CD4-positive, alpha-beta T cell treated with Interleukin-6 at 100 ng/mL for 8 hours (primary cell): ENCODE data around the gene DNAAF5.
A peak's percentile ranks its signal among the peaks of the same experiment; 100 is the strongest.

ENCODE experiments used
- DNase-seq: peaks from one replicate; pipeline ENCODE4 v3.0.0-alpha.2; 2020; ENCODE audit warnings: mixed read lengths, low spot score

The DNAAF5 gene

DNA sequence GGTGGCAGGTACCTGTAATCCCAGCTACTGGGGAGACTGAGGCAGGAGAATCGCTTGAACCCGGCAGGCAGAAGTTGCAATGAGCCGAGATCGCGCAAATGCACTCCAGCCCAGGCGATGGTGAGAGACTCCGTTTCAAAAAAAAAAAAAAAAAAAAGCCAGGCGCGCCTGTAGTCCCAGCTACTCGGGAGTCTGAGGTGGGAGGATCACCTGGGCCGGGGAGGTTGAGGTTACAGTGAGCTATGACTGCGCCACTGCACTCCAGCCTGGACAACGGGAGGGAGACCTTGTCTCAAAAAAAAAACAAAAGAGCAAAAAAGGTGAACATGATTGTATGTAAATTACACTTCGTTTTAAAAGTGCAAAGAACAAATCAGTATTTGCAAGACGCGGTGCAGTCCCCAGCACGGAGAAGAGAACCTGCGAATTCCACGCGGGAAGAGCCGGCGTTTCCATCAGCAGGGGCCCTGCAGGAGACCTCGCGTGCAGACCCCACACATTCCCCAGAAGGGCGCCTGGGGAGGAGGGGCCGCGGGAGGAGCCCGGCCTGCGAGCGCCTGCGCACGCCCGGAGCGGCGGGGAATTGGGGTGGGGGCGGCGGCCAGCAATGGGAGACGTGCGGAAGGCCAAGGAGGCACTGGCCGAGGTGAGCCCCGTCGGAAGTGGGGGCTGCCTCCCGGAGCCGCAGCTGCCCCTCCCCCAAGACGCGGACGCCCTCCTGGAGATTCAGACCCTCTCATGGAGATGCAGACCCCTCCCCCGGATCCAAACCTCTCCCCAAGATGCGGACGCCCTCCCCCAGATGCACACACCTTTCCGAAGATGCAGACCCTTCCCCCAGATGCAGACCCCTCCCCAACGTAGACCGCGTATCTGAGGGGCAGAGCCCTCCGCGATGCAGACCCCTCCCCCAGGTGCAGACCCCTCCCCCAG lies 89.1 kb downstream of the DNAAF5 start:
- DNase-seq, result no peak

DNA sequence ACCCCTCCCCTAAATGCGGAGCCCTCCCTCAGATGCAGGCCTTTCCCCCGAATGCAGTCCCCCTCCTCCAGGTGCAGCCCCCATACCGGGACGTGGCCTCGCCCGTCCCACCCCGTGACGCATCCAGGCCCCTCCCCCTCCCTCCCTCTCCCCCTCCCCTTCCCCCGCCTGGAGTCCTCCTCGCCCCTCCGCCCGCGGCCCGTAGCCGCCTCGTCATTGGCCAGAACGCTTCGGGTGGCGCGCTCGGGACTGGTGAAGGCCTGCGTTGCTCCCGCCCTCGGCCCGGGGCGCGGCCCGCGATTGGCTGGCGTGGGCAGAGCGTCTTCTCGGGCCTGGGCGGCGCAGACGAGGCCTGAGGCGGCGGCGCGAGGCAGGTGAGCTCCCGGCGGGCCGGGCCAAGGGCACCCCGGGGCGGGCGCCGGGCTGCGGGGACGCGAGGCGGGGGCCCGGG lies 89.8 kb downstream of the DNAAF5 start:
- DNase-seq, result peak; percentile 98

DNA sequence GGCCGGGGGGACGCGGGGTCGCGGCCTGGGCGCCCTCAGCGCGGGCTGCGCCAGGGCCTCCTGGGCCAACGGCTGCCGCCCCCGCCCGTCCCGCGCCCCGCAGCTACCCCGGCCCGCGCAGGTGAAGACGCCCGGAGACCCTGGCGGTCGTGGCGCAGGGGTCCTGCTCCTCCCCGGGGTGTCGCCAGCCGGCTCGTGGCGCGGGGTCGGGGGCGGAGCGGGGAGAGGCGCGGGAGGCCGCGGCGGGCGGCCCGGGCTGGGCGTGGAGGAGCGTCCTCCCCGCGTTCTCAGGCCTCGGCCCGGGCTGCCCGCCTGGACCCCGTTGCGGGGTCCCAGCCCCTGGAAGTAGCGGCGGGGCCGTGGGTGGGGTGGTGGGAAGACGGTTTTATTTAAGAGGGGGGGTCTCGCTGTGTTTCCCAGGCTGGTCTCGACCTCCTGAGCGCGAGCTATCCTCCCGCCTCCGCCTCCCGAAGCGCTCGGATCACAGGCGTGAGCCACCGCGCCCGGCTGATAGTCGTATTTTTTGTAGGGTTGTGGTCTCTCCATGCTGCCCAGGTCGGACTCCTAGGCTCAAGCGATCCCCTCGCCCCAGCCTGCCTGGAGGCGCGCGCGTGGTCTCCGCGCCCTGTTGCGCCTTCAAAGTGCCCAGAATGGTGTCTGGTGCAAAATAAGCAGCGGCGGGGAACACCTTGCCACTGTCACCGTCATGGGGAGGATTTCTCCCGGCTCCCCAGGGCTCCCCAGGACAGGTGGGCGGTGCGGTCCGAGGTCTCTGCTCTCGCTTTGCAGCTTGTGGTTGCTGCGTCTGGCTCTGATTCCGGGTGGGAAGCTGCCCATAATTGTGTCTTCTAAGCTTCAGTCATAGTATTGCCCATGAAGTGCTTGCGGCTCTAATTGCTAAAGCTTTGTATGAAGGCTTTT lies 90.5 kb downstream of the DNAAF5 start:
- DNase-seq, result no peak

DNA sequence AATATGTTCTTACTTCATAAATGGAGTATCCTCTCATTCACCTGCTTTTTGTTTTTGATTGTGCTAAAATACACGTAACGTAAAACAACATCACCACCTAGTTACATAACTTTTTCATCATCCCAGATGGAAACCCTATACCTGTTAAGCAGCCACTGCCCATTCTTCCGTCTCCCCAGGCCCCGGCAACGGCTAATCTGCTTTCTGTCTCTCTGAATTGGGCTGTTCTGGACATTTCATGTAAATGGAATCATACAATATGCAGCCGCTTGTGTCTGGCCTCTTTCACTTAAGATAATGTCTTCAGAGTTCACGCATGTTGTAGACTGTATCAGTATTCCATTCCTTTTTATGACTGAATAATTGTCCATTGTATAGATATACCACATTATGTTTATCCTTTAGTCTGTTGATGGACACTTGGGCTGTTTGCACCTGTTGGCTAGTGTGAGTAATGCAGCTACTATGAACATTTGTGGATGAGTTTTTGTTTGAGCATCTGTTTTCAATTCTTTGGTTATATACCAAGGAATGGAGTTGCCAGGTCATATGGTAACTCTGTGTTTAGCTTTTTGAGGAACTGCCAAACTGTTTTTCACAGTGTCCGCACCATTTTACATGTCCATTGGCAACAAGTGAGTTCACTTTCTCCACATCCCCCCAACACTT lies 91.7 kb downstream of the DNAAF5 start:
- DNase-seq, result no peak

DNA sequence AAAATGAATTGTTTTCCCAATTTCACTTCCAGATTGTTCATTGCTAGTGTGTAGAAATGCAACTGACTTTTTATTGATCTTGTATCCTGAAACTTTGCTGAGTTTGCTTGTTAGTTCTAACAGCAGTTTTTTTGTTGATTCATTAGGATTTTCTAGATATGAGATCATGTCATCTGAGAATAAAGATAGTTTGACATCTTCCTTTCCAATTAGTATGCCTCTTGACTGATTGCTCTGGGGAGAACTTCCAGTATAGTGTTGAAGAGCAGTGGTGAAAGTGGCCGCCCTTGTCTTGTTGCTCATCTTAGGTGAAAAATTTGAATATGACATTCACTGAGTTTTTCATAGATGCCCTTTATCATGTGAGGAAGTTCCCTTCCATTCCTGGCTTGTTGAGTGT lies 93.8 kb downstream of the DNAAF5 start:
- no peak for DNase-seq

DNA sequence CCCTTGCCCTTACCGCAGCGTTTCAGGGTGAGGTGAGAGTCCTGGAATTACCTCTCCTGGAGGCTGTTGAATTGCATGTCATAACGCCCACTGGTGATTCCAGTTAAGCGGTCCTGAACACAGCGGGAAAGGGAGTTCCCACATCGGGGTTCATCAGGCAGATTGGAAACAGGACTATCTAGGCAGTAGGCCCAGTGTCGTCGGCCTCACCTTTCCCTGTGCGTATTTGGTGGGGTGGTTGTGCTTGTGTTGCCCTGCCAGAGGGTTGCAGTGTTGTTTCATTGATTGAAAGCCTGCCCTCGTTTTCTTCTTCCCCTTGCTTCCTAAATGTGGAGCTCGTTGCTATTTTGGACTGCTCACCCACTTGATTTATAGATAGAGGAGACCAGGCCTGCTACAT lies 95.2 kb downstream of the DNAAF5 start:
- DNase-seq, result no peak

DNA sequence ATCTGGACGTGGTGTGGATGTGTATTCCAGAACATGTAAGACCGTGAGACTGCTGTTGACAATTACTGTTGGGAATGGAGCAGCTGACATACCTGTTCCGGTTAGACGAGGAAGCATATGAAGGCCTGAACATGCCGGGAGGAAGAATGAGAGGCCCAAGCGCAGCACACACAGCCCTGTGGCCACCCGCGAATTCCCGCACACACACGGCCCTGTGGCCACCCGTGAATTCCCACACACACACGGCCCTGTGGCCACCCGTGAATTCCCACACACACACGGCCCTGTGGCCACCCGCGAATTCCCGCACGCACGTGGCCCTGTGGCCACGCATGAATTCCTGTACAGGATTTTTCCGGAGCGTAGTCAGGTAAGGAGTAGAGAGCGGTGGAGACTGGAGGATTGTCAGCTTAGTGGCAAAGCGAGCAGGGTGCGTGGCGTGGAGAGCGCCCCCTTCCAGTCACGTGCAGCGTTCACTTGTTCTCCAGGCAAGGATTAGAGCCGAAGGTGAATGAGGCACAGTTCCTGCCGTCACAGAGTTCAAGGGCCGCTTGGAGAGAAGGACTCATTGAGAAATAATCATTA lies 96.3 kb downstream of the DNAAF5 start:
- DNase-seq, result no peak

DNA sequence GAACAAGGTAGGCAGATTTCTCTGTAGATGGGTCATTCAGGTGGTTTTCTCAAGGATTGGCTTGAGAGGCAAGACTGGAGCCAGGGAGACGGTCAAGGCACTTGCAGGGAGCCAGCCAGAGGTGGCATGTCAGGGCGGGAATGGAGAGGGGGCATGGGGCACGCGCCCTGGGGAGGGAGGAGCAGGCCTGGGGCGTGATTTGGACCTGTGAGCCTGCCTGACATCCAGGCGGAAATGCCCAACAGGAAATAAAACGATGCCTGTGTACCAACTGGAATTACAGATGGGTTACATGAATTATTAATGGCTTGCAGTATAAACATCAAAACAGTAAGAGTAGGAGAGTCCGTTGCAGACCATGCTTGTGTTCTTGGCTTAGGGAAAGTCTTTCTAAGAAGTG lies 97.2 kb downstream of the DNAAF5 start:
- DNase-seq, result no peak

DNA sequence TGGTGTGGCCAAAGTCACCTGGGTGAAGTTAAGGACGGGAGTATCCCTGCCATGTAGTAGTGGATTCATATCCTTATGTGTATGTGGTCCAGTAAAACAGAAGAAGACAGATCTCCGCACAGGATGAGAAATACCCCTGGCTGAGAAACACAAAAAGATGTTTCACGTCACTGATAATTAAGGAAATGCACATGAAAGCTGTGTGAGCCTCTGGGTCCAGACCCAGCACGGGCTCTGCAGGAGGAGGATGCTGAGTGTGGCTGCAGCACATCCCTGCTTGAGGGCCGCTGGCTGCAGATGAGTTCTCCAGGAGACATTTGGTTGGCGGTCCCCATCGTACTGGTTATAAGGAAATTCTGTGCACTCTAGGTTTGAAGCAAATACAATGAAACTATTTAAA lies 97.6 kb downstream of the DNAAF5 start:
- DNase-seq, result no peak

DNA sequence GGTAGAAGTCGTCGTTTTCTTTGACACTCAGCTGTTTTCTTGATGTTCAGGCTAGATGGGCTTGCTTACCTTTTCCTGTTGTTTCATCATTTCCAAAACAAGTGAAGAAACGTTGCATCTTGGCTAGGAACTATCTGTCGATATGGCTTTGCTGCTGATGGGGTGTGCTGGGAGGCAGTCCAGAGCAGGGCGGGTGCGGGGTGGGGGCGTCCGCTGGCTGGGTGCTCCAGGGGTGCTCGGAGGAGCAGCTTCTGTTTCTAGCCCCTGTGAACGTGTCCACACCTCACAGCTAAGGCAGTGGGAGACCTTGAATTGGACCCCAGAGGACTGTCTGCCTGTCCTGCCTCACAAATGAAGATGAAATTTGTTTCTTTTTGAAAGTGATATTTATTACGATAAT lies 98.2 kb downstream of the DNAAF5 start:
- no peak for DNase-seq

DNA sequence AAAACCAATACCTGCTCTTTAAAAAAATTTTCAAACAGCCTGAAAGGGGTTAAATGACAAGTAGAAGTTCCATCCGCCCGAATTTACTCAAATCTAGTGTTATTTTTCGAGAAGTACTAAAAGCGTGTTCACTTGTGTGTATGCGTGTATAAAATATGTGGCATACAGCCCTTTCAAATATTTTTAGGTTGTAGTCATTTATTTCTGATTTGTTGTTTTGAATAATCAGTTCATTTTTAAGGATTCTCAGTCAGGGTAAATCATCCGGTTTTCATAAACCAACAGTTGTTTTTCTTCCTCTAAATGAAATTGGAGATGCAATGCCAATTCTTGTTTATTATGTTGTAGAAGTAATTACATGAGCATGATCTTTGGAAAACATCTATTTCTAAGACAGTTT lies 98.9 kb downstream of the DNAAF5 start:
- DNase-seq, result no peak

DNA sequence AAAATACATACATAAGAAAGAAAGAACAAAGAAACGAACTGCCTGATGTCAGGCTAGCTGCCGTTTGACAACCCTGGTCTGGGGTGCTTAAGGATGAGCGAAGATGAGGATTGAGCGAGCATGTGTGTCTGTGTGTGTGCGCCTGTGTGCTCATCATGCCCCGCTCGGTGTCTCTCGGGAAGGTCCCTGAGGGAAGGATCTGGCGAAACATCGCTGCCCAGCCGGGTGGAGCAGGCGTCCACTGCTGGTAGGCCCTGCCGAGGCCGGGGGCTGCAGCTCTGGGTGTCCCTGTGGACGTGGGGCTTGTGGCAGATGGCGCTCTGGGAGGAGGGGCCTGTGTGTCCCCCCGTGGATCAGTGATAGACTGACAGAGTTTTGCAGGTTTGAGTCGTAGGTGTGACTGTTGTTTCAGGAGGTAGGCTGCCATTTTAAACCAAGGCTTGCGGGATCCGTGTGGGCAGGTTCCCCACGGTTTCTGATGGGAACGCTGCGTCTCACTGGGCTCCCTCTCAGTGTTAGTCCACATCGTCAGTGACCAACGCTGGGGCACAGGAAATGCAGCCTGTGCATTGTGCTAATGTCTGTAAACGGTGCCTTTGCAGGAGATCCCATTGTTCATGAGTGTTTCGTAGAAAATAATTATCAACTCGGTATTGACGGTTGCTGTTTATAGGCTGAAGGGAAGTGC lies 99.9 kb downstream of the DNAAF5 start:
- no peak for DNase-seq

DNA sequence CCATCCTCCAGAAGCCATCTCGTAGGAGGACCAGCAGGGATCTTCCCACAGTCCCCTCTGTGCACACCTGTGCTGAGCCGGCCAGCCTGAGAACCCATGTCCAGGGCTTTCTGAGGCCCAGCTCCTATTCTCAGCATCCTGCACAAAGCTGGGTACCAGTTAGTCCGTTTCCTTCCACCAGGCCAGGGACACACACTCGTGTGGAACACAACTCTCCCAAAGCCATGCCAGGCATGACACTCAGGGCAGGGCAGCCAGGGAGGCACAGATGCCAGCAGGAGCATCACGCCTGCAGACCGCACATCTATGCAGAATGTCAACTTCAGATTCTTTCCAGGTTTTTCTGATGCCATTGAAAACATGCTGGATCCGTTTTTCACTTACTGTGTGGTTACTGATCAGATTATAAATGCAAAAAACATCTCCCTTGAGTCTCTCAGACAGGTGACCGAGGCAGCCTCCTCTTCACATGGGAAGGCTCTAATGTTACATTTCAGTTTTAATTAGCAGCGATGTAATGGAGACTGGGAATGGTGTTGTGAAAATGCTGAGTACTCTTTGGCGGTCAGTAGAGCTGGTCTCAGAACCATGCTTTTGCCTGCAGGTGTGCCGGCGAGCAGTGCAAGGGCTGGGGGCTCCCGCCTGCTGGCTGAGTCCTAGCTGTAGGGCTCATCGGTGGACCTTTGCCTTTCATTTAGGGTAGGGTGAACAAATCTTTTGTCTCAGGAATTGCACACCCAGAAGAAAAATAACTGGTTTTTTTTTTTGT lies 102.5 kb downstream of the DNAAF5 start:
- DNase-seq, result no peak

DNA sequence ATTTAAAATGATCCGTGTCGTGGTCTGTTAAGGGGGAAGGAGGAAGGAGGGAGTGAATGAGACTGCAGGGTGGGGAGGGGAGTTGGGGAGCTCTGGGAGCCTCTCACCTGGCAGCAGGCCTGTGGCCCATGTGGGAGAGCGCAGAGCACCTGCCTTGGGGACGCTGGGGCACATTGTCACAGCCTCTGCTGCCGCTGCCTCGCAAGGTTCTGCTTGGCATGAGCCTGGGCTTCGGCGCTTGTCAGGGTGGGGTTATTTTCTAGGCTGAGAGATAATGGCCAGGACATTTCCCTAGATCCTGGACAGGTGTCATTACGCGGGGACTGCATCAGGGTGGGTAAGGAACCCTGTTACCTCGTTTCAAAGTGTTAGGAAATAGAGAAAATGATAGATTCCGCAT lies 103.6 kb downstream of the DNAAF5 start:
- no peak for DNase-seq

DNA sequence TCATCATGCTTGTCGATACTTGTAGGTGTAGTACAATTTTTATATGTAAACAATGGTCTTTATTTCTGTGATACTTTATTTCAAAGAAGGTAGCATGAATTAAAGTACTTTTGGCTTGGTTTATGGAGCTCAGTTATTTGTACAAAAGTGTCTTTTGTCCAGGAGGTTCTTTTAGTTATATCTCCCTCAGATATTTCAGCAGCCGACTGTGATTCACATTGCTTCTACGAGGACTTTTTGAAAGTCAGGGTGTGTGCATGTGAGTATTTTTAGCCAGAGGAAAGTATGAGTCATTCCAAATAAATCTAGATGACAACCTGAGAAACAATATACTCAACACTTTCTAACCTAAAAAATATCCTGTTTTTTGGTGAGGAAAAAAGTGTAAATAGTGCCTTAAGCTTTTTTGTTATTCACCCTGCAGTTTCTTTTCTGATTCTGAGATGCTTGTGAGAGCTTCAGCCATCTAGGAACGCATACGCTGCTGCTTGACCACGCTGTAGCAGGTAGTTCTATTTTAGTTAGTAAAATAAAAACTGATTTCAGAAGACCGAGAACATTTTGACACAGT lies 105.2 kb downstream of the DNAAF5 start:
- DNase-seq, result peak; percentile 58

DNA sequence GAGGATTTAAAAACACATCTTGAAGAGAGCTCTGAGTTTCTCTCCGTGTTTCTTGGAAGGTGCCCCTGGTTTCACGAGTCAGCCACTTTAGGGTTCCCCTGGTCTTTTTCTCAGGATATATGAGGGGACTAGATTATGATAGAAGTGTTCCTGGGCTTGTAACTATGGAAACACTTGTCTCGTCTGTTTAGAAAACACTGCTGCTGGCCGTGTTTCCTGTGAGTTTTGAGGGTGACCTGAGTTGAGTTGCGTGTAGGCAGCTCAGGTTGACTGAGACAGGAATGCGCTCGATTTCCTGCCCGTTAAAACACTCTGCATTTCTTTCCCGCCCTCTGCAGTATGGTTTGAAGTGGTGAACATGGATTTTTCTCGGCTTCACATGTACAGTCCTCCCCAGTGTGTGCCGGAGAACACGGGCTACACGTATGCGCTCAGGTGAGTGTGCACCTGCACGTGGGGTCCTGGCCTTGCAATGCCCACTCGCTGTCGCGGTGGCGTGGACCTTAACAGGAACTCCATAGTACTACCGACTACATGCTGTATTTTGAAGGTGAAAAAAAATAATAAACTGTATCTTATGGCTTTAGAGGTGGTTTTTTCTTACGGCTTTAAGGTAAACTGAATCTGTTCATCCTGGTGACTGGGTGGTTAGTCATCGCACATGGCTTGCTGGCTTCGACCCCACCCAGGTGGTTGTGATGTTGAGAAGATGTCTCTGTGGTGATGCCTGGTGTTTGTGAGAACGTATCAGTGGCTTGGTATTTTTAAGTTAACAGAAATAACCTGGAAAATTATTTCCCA lies 105.9 kb downstream of the DNAAF5 start, which contains the start of gene SUN1:
Gene SUN1 (plus strand): TSS at position 310 of the 801 bp plus-strand sequence. CDS start 49 bp downstream, at position 359.
- peak; percentile 67 for DNase-seq

DNA sequence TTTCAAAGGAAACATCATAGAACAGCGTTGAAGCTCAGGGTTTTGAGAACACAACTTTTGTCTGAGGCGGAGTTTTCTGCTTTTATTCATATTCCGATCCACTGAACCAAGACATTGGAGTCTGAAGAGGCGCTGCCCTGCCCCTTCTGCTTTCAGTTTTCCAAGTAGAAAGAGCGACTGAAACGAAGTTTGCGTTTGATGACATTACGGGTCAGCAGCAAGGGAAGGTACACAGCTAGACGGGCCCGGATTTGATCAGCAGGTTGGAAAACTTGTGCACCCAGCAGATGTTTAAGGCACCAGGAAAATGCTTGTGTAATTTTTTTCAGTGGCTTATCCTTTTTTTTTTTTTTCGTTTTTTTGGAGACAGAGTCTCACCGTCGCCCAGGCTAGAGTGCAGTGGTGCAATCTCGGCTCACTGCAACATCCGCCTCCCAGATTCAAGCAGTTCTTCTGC lies 106.5 kb downstream of the DNAAF5 start:
- DNase-seq, result no peak

DNA sequence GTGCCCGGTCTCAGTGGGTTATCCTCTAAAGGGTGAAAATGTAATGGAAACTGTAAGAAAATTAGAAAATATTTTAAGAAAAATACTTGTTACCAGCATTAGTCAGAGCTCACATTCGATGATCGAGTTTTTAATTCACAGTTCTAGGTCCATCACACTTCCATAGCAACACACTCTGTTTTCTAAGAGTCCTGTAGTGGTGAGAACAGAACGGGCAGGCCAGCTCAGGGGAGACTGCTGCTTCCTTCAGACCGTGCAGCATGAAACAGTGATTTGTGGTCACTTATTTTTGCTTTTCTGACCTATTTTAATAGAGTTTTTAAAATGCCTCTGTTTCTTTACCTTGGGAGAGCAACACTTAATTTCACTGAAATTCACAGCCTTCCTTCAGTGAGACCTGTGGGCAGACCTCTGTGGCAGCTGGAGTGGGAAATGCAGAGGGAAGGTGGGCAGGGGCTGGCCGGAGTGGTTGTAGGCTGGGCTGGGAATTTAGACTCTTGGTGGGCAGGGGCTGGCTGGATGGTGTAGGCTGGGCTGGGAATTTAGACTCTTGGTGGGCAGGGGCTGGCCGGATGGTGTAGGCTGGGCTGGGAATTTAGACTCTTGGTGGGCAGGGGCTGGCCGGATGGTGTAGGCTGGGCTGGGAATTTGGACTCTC lies 107.2 kb downstream of the DNAAF5 start:
- no peak for DNase-seq

DNA sequence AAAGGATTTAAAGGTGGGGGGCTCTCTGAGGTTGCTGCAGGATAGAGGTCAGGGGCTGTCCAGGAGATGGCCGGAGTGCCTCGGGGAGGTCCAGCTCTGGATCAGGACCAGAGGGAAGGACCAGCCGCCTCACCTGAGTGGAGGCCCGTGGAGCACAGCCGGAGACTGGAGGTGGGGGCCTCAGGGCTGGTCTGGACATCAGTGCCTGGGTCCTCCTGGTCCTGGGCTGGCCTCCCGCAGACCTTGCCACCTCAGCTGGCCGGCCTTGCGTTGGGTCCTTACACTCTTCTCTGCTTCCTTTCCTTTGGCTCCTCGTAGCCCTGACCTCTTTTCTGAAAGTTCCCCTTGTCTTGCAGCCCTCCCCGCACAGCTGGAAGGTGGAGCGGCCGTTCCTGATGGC lies 107.8 kb downstream of the DNAAF5 start:
- DNase-seq, result no peak
